Renal pelvis (tissue), 4 donors: ENCODE measurements around the gene TIGIT. TPM values are rescaled to one million over a fixed set of nuclear protein-coding genes. Genes with fewer than 3 reads are reported as not detected.

Source experiments
- DNase-seq: peaks from one replicate; pipeline ENCODE4 v3.0.0-alpha.2; 2013
- polyA plus RNA-seq, 3 donors: library from polyadenylated mRNA; unstranded; fragments of 120-200 nt; gene quantifications; one replicate each; pipeline ENCODE4 v1.2.1, GENCODE V29; 2013; ENCODE audit not compliant: insufficient read length in 3 of 3

TIGIT gene
- polyA plus RNA-seq, 3 donors: 0.06 to 0.10 TPM; not detected in 1

- no peak for DNase-seq
Observed at GRCh38 chr3:114351123-114351821, 57.4 kb downstream of the TIGIT start.

- DNase-seq: no peak
Observed at GRCh38 chr3:114351822-114352145, 58.0 kb downstream of the TIGIT start.

- DNase-seq: no peak
Observed at GRCh38 chr3:114355653-114356052, 61.8 kb downstream of the TIGIT start.

- DNase-seq: no peak
Observed at GRCh38 chr3:114356066-114356465, 62.2 kb downstream of the TIGIT start.

- DNase-seq: no peak
Observed at GRCh38 chr3:114356525-114356924, 62.7 kb downstream of the TIGIT start.

Other genes with a start within 250 kb of the TIGIT start
- 10 to 100 TPM; 13.4 to 31.5 (median 24.3) TPM for gene CCDC191, start 237.5 kb upstream of the TIGIT start, polyA plus RNA-seq
- gene QTRT2, start 237.3 kb upstream of the TIGIT start, polyA plus RNA-seq: 10 to 100 TPM; 22.9 to 34.2 (median 30.4) TPM
- not detected for gene DRD3, start 115.0 kb upstream of the TIGIT start, polyA plus RNA-seq
- under 1 TPM in 1 of 3 donors, not detected in 2; 0.13 TPM for gene ZNF80, start 56.5 kb upstream of the TIGIT start, polyA plus RNA-seq